Neuronal stem cell (in vitro differentiated cells): Measurements from ENCODE around the gene EIF4A3.

ENCODE experiments used
- DNase-seq: peaks from one replicate; pipeline ENCODE4 v3.0.0-alpha.2; 2013; ENCODE audit warnings: low spot score
- H2AFZ ChIP-seq: one replicate; pipeline ENCODE4 v1.6.1; 2013; ENCODE audit warnings: mild to moderate bottlenecking, low read length, inconsistent platforms
- H2AK5ac ChIP-seq: 2 replicates; pipeline ENCODE4 v1.6.1; 2013; ENCODE audit warnings: low read depth, mild to moderate bottlenecking, inconsistent platforms, low read length, moderate library complexity, mixed read lengths
- H2BK120ac ChIP-seq: 2 replicates; pipeline ENCODE4 v1.6.1; 2013; ENCODE audit warnings: low read depth, mild to moderate bottlenecking, inconsistent platforms, low read length, moderate library complexity, mixed read lengths
- H2BK12ac ChIP-seq: one replicate; pipeline ENCODE4 v1.6.1; 2013; ENCODE audit warnings: low read length, inconsistent platforms
- H2BK15ac ChIP-seq: 2 replicates; pipeline ENCODE4 v1.6.1; 2013; ENCODE audit warnings: mild to moderate bottlenecking, low read length, inconsistent platforms, mixed read lengths
- H2BK5ac ChIP-seq: one replicate; pipeline ENCODE4 v1.6.1; 2013; ENCODE audit warnings: inconsistent platforms, mild to moderate bottlenecking, low read length, moderate library complexity
- H3K14ac ChIP-seq: one replicate; pipeline ENCODE4 v1.6.1; 2013; ENCODE audit warnings: low read length, inconsistent platforms
- H3K18ac ChIP-seq: 2 replicates; pipeline ENCODE4 v1.6.1; 2013; ENCODE audit warnings: low read length, inconsistent platforms
- H3K23ac ChIP-seq: 2 replicates; pipeline ENCODE4 v1.6.1; 2013; ENCODE audit warnings: low read depth, mild to moderate bottlenecking, mixed read lengths, low read length, inconsistent platforms; ENCODE audit not compliant: poor library complexity
- H3K27ac ChIP-seq: replicated peaks from 3 replicates; pipeline ENCODE4 v1.5.1; 2013; ENCODE audit warnings: low read length, inconsistent platforms
- H3K27me3 ChIP-seq, 3 experiments: 2 replicates each; pipeline ENCODE4 v1.6.1; 2013; ENCODE audit warnings: low read length in 3 of 3, mild to moderate bottlenecking in 2 of 3, inconsistent platforms in 1 of 3, low read depth in 1 of 3, mixed read lengths in 1 of 3, moderate library complexity in 1 of 3; ENCODE audit not compliant: control insufficient read depth in 3 of 3, insufficient read depth in 3 of 3
- H3K36me3 ChIP-seq, 2 donors: replicated peaks in 1 of 2; 2 replicates each; pipeline ENCODE4 v1.6.1; 2013; ENCODE audit warnings: low read length in 2 of 2; ENCODE audit not compliant: control insufficient read depth in 2 of 2, insufficient read depth in 2 of 2
- H3K4ac ChIP-seq: 2 replicates; pipeline ENCODE4 v1.6.1; 2013; ENCODE audit warnings: inconsistent platforms, mild to moderate bottlenecking, low read length, moderate library complexity
- H3K4me1 ChIP-seq, 2 donors: 1 replicate in 1 of 2; 2 replicates in 1 of 2; pipeline ENCODE4 v1.6.1; 2013; ENCODE audit warnings: low read length in 2 of 2, low read depth in 1 of 2; ENCODE audit not compliant: control insufficient read depth in 2 of 2, insufficient read depth in 1 of 2
- H3K4me2 ChIP-seq: one replicate; pipeline ENCODE4 v1.6.1; 2013; ENCODE audit warnings: mild to moderate bottlenecking, low read length, inconsistent platforms; ENCODE audit not compliant: insufficient read depth, poor library complexity, severe bottlenecking
- H3K4me3 ChIP-seq, 2 donors: 2 replicates each; pipeline ENCODE4 v1.5.1; 2013; ENCODE audit warnings: low read length in 2 of 2, mild to moderate bottlenecking in 2 of 2, inconsistent platforms in 1 of 2, moderate library complexity in 1 of 2
- H3K79me1 ChIP-seq: one replicate; pipeline ENCODE4 v1.6.1; 2013; ENCODE audit warnings: low read depth, mild to moderate bottlenecking, inconsistent platforms, low read length, moderate library complexity
- H3K9ac ChIP-seq: one replicate; pipeline ENCODE4 v1.6.1; 2013; ENCODE audit warnings: mild to moderate bottlenecking, low read depth, low read length, inconsistent platforms; ENCODE audit not compliant: poor library complexity
- H3K9me3 ChIP-seq, 2 donors: replicated peaks in 1 of 2; 2 replicates each; pipeline versions ENCODE3 to v1.6.1; 2013; ENCODE audit warnings: low read length in 2 of 2, mild to moderate bottlenecking in 2 of 2, inconsistent platforms in 1 of 2, low read depth in 1 of 2, mixed read lengths in 1 of 2, moderate library complexity in 1 of 2; ENCODE audit not compliant: control insufficient read depth in 2 of 2, insufficient read depth in 1 of 2
- H4K8ac ChIP-seq: one replicate; pipeline ENCODE4 v1.6.1; 2013; ENCODE audit warnings: low read depth, mild to moderate bottlenecking, inconsistent platforms, low read length, moderate library complexity
- H4K91ac ChIP-seq: one replicate; pipeline ENCODE4 v1.6.1; 2013; ENCODE audit warnings: low read length, low read depth, mild to moderate bottlenecking, inconsistent platforms; ENCODE audit not compliant: poor library complexity
- WGBS, 2 donors: extraction: QIAGEN DNeasy Blood & Tissue Kit; methylation state at CpG; one replicate each; pipeline ENCODE4 v1.1.7; 2013; ENCODE audit warnings: missing lambda C conversion rate in 2 of 2, mixed read lengths in 1 of 2; ENCODE audit not compliant: insufficient read length in 2 of 2, insufficient replicate concordance in 1 of 2; ENCODE audit errors: extremely low coverage in 2 of 2; 5-methylcytosine and 5-hydroxymethylcytosine counted together

The EIF4A3 gene

GRCh38 chr17:80132906-80133625 is 13.9 kb downstream of the EIF4A3 start:
- Histone ChIP-seq H3K9me3 (no peaks in the 10 kb centered on the region), H3K4me1 (no peaks in the 10 kb centered on the region), H3K27ac (no peak overlapping the region), H2BK15ac (no peak overlapping the region), H3K23ac (no peak overlapping the region), H3K4me2 (no peak overlapping the region), H3K27me3 (no peaks in the 10 kb centered on the region), H2AK5ac (no peak overlapping the region), H4K8ac (no peak overlapping the region), H3K14ac (no peak overlapping the region), H3K4ac (no peak overlapping the region), H2BK120ac (no peak overlapping the region), H3K9ac (no peak overlapping the region), H3K18ac (no peak overlapping the region), H3K4me3 (no peak overlapping the region), H2BK12ac (no peak overlapping the region), H3K79me1 (peaks cover 3% of the 10 kb centered on the region), H2BK5ac (no peak overlapping the region), H2AFZ (no peak overlapping the region), H4K91ac (no peak overlapping the region), H3K36me3 (peaks cover 35 to 57% of the 10 kb centered on the region in 2 donors)
- no CpG with 5 or more reads among the region's 5 CpGs for WGBS, 2 donors
- no peak for DNase-seq

GRCh38 chr17:80130992-80131391 is 15.9 kb downstream of the EIF4A3 start:
- no peak overlapping the region for H3K18ac ChIP-seq
- no peaks in the 10 kb centered on the region for H3K79me1 ChIP-seq
- H3K4me2 ChIP-seq: no peak overlapping the region
- DNase-seq: no peak
- H4K8ac ChIP-seq: no peak overlapping the region
- H3K36me3 ChIP-seq: peaks cover 18 to 36% of the 10 kb centered on the region in 2 donors
- WGBS, 2 donors: no CpG with 5 or more reads among the region's 3 CpGs
- H2BK5ac ChIP-seq: no peak overlapping the region
- no peak overlapping the region for H3K9ac ChIP-seq
- H2BK120ac ChIP-seq: no peak overlapping the region
- H3K4ac ChIP-seq: no peak overlapping the region
- no peak overlapping the region for H3K23ac ChIP-seq
- no peak overlapping the region for H2AK5ac ChIP-seq
- no peak overlapping the region for H3K4me3 ChIP-seq
- H2BK15ac ChIP-seq: no peak overlapping the region
- H2AFZ ChIP-seq: no peak overlapping the region
- H2BK12ac ChIP-seq: no peak overlapping the region
- H3K27me3 ChIP-seq: no peaks in the 10 kb centered on the region
- H3K4me1 ChIP-seq: no peaks in the 10 kb centered on the region
- H3K14ac ChIP-seq: no peak overlapping the region
- H3K27ac ChIP-seq: no peak overlapping the region
- H4K91ac ChIP-seq: no peak overlapping the region
- H3K9me3 ChIP-seq: no peaks in the 10 kb centered on the region

GRCh38 chr17:80129006-80129565 is 17.8 kb downstream of the EIF4A3 start:
- H2AFZ ChIP-seq: no peak overlapping the region
- H3K27me3 ChIP-seq: no peaks in the 10 kb centered on the region
- no peak overlapping the region for H2BK120ac ChIP-seq
- H3K4me1 ChIP-seq: peaks cover 2 to 5% of the 10 kb centered on the region in 2 donors
- no peaks in the 10 kb centered on the region for H3K79me1 ChIP-seq
- H4K8ac ChIP-seq: no peak overlapping the region
- H2BK12ac ChIP-seq: no peak overlapping the region
- H2BK5ac ChIP-seq: no peak overlapping the region
- H3K18ac ChIP-seq: no peak overlapping the region
- no peak overlapping the region for H3K9ac ChIP-seq
- H3K9me3 ChIP-seq: no peaks in the 10 kb centered on the region
- no peak for DNase-seq
- no peak overlapping the region for H2BK15ac ChIP-seq
- H3K4me3 ChIP-seq: no peak overlapping the region
- H4K91ac ChIP-seq: no peak overlapping the region
- peaks cover 10 to 17% of the 10 kb centered on the region in 2 donors for H3K36me3 ChIP-seq
- no CpG with 5 or more reads among the region's 4 CpGs for WGBS, 2 donors
- no peak overlapping the region for H3K14ac ChIP-seq
- no peak overlapping the region for H3K4me2 ChIP-seq
- H3K27ac ChIP-seq: no peak overlapping the region
- no peak overlapping the region for H3K4ac ChIP-seq
- H3K23ac ChIP-seq: no peak overlapping the region
- H2AK5ac ChIP-seq: no peak overlapping the region

- H2BK120ac ChIP-seq: no peak overlapping the region
- H3K23ac ChIP-seq: no peak overlapping the region
- H3K18ac ChIP-seq: no peak overlapping the region
Measured at GRCh38 chr17:80126449-80126715, 20.5 kb downstream of the EIF4A3 start.

More at GRCh38 chr17:80126449-80126715, 20.5 kb downstream of the EIF4A3 start:
- DNase-seq: no peak
- no peaks in the 10 kb centered on the region for H3K27me3 ChIP-seq
- H2BK15ac ChIP-seq: no peak overlapping the region
- no peak overlapping the region for H3K4me2 ChIP-seq
- H3K4ac ChIP-seq: no peak overlapping the region
- H3K9me3 ChIP-seq: no peaks in the 10 kb centered on the region
- no CpG with 5 or more reads among the region's 3 CpGs for WGBS, 2 donors
- H3K4me3 ChIP-seq: no peak overlapping the region
- no peak overlapping the region for H2AK5ac ChIP-seq
- H2BK12ac ChIP-seq: no peak overlapping the region
- H2AFZ ChIP-seq: no peak overlapping the region
- no peak overlapping the region for H3K14ac ChIP-seq
- no peaks in the 10 kb centered on the region for H3K36me3 ChIP-seq
- H4K8ac ChIP-seq: no peak overlapping the region
- peaks cover 2 to 7% of the 10 kb centered on the region in 2 donors for H3K4me1 ChIP-seq
- H4K91ac ChIP-seq: no peak overlapping the region
- no peaks in the 10 kb centered on the region for H3K79me1 ChIP-seq
- no peak overlapping the region for H3K27ac ChIP-seq
- H2BK5ac ChIP-seq: no peak overlapping the region
- H3K9ac ChIP-seq: no peak overlapping the region
